ENCODE data around the gene RSAD2. TPM values are rescaled to one million over a fixed set of nuclear protein-coding genes. Genes with fewer than 3 reads are reported as not detected.

Gene RSAD2, protein sequence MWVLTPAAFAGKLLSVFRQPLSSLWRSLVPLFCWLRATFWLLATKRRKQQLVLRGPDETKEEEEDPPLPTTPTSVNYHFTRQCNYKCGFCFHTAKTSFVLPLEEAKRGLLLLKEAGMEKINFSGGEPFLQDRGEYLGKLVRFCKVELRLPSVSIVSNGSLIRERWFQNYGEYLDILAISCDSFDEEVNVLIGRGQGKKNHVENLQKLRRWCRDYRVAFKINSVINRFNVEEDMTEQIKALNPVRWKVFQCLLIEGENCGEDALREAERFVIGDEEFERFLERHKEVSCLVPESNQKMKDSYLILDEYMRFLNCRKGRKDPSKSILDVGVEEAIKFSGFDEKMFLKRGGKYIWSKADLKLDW
- total RNA-seq (2022; extraction: Qiagen RNA extraction; ENCODE audit: low read depth): 0.21 to 0.56 TPM (median 0.49 TPM) in 5 replicates

DNA sequence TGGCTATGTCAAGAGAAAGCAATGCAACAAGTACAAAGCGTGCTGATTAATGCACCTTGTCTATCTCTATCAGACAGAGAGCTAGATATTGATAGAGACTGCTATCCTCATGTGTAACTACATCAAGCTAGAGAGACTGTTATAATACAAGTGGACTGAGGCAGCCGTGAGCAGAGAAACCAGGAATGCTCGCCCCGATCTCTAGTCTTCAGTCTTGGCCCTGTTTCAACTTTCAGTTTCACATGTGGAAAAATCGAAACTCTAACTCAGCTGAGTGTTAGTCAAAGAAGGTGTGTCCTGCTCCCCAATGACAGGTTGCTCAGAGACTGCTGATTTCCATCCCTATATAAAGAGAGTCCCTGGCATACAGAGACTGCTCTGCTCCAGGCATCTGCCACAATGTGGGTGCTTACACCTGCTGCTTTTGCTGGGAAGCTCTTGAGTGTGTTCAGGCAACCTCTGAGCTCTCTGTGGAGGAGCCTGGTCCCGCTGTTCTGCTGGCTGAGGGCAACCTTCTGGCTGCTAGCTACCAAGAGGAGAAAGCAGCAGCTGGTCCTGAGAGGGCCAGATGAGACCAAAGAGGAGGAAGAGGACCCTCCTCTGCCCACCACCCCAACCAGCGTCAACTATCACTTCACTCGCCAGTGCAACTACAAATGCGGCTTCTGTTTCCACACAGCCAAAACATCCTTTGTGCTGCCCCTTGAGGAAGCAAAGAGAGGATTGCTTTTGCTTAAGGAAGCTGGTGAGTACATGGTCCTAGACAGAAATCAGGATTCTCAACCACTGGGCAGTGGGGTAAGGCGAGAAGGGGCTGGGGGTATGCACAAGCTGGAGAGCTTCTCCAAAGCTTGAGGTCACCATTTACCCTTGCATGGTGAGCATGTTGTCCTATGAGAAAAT, at the start of gene RSAD2:
Gene RSAD2, plus strand, starts transcription at position 376 of the 903 bp plus-strand sequence. Its CDS starts 24 bp downstream, at position 400.

DNA sequence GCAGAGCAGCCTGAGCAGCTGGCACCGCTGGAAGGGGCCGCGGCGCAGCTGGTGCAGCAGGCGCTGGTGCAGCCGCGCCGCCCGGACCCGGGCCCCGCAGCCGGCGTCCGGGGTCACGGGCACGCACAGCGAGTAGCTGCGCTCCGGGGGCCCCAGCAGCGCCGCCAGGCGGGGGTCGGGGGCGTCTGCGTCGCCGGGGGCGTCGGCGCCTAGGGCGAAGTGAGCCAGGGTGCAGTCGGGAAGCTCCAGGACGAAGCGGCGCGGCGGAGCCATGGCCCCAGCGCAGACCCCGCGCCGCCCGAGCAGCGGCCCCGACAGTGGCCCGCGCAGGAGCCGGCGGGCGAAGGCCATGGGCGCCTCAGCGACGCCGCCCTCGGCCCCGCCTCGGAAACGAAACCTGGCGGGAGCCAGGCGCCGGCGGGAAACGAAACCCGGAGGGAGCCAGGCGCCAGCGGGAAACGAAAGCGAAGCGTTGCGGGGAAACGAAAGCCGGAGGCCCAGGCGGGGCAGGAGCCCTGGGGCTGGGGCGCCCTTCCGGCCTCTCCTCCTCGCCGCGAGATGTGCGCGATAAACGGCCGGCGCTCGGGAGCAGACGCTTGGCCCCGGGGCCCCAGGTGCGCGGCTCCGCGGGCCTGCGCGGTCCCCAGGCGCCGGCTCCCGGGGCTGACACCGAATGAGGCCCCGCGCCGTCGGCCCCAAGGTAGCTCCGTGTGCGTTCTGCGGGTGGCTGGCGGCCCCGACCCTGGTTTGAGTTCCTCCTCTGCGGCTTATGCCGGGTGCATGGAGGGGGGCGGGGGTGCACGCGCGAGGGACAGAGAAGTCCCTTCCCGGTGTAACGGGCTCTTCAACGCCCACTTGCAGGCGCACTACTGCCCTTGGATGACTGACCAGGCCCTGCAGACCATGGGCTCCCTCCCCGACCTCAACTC, 12.0 kb upstream of the RSAD2 start, which contains the start of gene CMPK2:
Gene CMPK2, minus strand, starts transcription at position 562 of the 929 bp plus-strand sequence. Its CDS starts 211 bp downstream, at position 351.

GRCh38 chr2:6917071-6917760, 39.6 kb downstream of the RSAD2 start, which contains the start of gene RNF144A:
Gene RNF144A, plus strand, starts transcription at chr2:6917412. Its CDS starts 79,515 bp downstream, at chr2:6996927.

Other genes starting within 250 kb of the RSAD2 start
- 0.67 to 1.1 TPM (median 0.79 TPM) in 5 replicates for gene CMPK2, start 11.9 kb upstream of the RSAD2 start, total RNA-seq (2022; extraction: Qiagen RNA extraction; ENCODE audit: low read depth)
- gene RNF144A, start 39.6 kb downstream of the RSAD2 start, total RNA-seq (2022; extraction: Qiagen RNA extraction; ENCODE audit: low read depth): 5.2 to 7.5 TPM (median 7.3 TPM) in 5 replicates

Measured in A549 treated with CpdA at 1 μM for 4 hours (cell line).